ENCODE measurements around the gene CRIP2.

The CRIP2 gene

GRCh38 chr14:105458010-105458409 is 16.6 kb upstream of the CRIP2 start:
- no peaks in the 10 kb centered on the region for H3K27me3 ChIP-seq (ENCODE audit: insufficient read depth, poor library complexity, severe bottlenecking)
- H3K4me1 ChIP-seq (ENCODE audit: insufficient read depth, poor library complexity, severe bottlenecking), result no peaks in the 10 kb centered on the region
- DNase-seq (ENCODE audit: low spot score), result no peak
- no peak overlapping the region for H3K27ac ChIP-seq (ENCODE audit: poor library complexity, severe bottlenecking)
- TF ChIP-seq CTCF (IDR thresholded peaks at IDR 0.05; ENCODE audit: poor library complexity, severe bottlenecking), result no peak
- no peak overlapping the region for H3K4me3 ChIP-seq (ENCODE audit: severe bottlenecking)
- H3K36me3 ChIP-seq (ENCODE audit: low read depth), result peaks cover 63% of the 10 kb centered on the region
- no peak for ATAC-seq (ENCODE audit: low read depth)
- H3K9me3 ChIP-seq (ENCODE audit: severe bottlenecking), result no peaks in the 10 kb centered on the region

GRCh38 chr14:105458571-105458970 is 16.1 kb upstream of the CRIP2 start:
- TF ChIP-seq CTCF (IDR thresholded peaks at IDR 0.05; ENCODE audit: poor library complexity, severe bottlenecking), result no peak
- H3K27me3 ChIP-seq (ENCODE audit: insufficient read depth, poor library complexity, severe bottlenecking), result no peaks in the 10 kb centered on the region
- H3K4me1 ChIP-seq (ENCODE audit: insufficient read depth, poor library complexity, severe bottlenecking), result no peaks in the 10 kb centered on the region
- no peaks in the 10 kb centered on the region for H3K9me3 ChIP-seq (ENCODE audit: severe bottlenecking)
- H3K36me3 ChIP-seq (ENCODE audit: low read depth), result peaks cover 66% of the 10 kb centered on the region
- no peak overlapping the region for H3K27ac ChIP-seq (ENCODE audit: poor library complexity, severe bottlenecking)
- DNase-seq (ENCODE audit: low spot score) (no peak), ATAC-seq (ENCODE audit: low read depth) (no peak)
- no peak overlapping the region for H3K4me3 ChIP-seq (ENCODE audit: severe bottlenecking)

- Histone ChIP-seq H3K9me3 (ENCODE audit: severe bottlenecking) (no peaks in the 10 kb centered on the region), H3K27ac (ENCODE audit: poor library complexity, severe bottlenecking) (no peak overlapping the region), H3K4me1 (ENCODE audit: insufficient read depth, poor library complexity, severe bottlenecking) (peaks cover under 1% of the 10 kb centered on the region), H3K27me3 (ENCODE audit: insufficient read depth, poor library complexity, severe bottlenecking) (no peaks in the 10 kb centered on the region), H3K4me3 (ENCODE audit: severe bottlenecking) (no peak overlapping the region), H3K36me3 (ENCODE audit: low read depth) (peaks cover 64% of the 10 kb centered on the region)
- no peak for TF ChIP-seq CTCF (IDR thresholded peaks at IDR 0.05; ENCODE audit: poor library complexity, severe bottlenecking)
- DNase-seq (ENCODE audit: low spot score), result no peak
- no peak for ATAC-seq (ENCODE audit: low read depth)
These were observed 14.5 kb upstream of the CRIP2 start for GRCh38 chr14:105460116-105460515.

- H3K27me3 ChIP-seq (ENCODE audit: insufficient read depth, poor library complexity, severe bottlenecking), result no peaks in the 10 kb centered on the region
- no peak for ATAC-seq (ENCODE audit: low read depth)
- no peaks in the 10 kb centered on the region for H3K9me3 ChIP-seq (ENCODE audit: severe bottlenecking)
- no peak for TF ChIP-seq CTCF (IDR thresholded peaks at IDR 0.05; ENCODE audit: poor library complexity, severe bottlenecking)
- no peak for DNase-seq (ENCODE audit: low spot score)
- no peak overlapping the region for H3K27ac ChIP-seq (ENCODE audit: poor library complexity, severe bottlenecking)
- H3K4me1 ChIP-seq (ENCODE audit: insufficient read depth, poor library complexity, severe bottlenecking), result peaks cover 6% of the 10 kb centered on the region
- no peak overlapping the region for H3K4me3 ChIP-seq (ENCODE audit: severe bottlenecking)
- H3K36me3 ChIP-seq (ENCODE audit: low read depth), result peaks cover 65% of the 10 kb centered on the region
These were observed 14.0 kb upstream of the CRIP2 start for GRCh38 chr14:105460616-105461015.

- peaks cover 64% of the 10 kb centered on the region for H3K36me3 ChIP-seq (ENCODE audit: low read depth)
These were observed 12.7 kb upstream of the CRIP2 start for GRCh38 chr14:105461903-105462302.

More at GRCh38 chr14:105461903-105462302, 12.7 kb upstream of the CRIP2 start:
- Histone ChIP-seq H3K4me3 (ENCODE audit: severe bottlenecking) (no peak overlapping the region), H3K27me3 (ENCODE audit: insufficient read depth, poor library complexity, severe bottlenecking) (no peaks in the 10 kb centered on the region), H3K4me1 (ENCODE audit: insufficient read depth, poor library complexity, severe bottlenecking) (peaks cover 6% of the 10 kb centered on the region), H3K9me3 (ENCODE audit: severe bottlenecking) (no peaks in the 10 kb centered on the region), H3K27ac (ENCODE audit: poor library complexity, severe bottlenecking) (no peak overlapping the region)
- TF ChIP-seq CTCF (IDR thresholded peaks at IDR 0.05; ENCODE audit: poor library complexity, severe bottlenecking), result no peak
- DNase-seq (ENCODE audit: low spot score), result no peak
- no peak for ATAC-seq (ENCODE audit: low read depth)
